ENCODE data around the gene SAMSN1.

DNA sequence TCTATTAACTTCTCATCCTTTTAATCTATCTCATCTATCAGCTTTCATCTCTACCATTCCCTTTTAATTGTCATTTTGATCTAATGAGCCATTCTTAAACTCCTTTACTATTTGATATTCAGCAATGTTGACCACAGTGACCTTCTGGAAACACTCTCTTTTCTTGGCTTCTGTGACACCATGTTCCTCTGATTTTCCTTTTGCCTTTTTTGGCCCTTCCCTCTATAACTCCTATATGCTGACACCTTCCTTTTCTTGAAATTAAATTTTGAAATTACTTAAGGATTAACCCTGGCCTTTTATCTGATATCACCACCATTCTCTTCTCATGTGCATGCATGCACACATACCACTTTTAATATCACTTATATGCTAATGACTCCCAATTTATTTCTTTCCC lies 41.2 kb upstream of the SAMSN1 start:
- no peak for TF ChIP-seq CTCF (IDR thresholded peaks at IDR 0.05; ENCODE audit: low read length)
- no peak for TF ChIP-seq EZH2 (IDR thresholded peaks at IDR 0.05; ENCODE audit: borderline replicate concordance, low read length)

Measured in OCI-LY1 (cell line).